Peyer's patch (tissue), 4 donors: ENCODE results near the gene ITGAL.

Experiments
- CTCF ChIP-seq, 6 experiments: fragments of 450-650 bp in 4 of 6; fragments of 200-600 bp in 2 of 6; sonication (generic) in 1 of 6; IDR thresholded peaks; one replicate each; pipeline ENCODE4 v1.5.1; 2017 to 2019; ENCODE audit warnings: antibody characterized with exemption in 6 of 6, mild to moderate bottlenecking in 3 of 6, moderate library complexity in 1 of 6
- POLR2A ChIP-seq, 2 donors: fragments of 450-650 bp; IDR thresholded peaks; one replicate each; pipeline ENCODE4 v1.5.1; 2017; ENCODE audit warnings: antibody characterized with exemption in 2 of 2, mild to moderate bottlenecking in 2 of 2, moderate library complexity in 2 of 2

GRCh38 chr16:30509081-30509765, 36.7 kb downstream of the ITGAL start:
- TF ChIP-seq CTCF (IDR thresholded peaks at IDR 0.05) (no peak), POLR2A (IDR thresholded peaks at IDR 0.05) (no peak)
